IPS DF 4.7 (cell line): ENCODE data around the gene FAM151A.

Experiments used
- DNase-seq: peaks from one replicate; pipeline ENCODE4 v3.0.0-alpha.2; 2013; ENCODE audit warnings: low spot score; ENCODE audit errors: extremely low read depth

Gene FAM151A

DNA sequence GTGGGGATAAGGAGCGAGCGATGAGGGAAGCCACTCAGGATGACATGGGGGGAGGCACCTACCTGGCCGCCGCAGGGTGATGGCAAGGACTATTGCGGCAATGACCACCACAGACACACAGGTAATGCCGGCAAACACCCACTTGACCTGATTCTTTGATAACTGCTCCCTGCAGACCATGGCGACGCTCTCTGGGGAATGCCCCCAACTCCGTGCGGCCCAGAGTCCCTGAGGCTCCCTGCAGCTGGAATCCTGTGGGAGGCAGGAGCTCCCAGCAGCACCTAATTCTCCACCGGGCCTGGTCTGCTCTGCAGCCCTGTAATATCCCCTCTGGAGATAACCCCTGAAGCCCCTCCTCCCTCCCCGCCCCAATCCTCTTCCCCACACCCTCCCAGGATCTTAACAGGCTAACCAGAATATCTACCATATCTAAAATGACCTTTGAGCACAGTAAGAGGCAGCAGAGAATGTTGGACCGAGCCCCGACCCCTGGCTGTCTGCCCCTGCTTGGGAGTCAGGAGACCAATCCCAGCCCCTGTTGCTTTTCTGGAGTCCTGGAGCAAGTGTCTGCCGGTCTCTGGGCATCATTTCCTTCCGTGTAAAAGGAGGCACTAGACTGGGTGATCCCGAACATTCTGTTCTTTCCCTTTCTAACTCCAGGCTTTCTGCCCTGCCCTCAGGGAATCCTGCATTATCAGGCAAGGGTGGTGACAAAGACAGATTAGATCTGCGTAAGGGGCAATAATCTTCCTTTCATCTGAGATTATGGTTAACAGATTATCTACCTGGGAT is at the start of gene FAM151A:
TSS of gene FAM151A (minus strand) at position 310 of the 792 bp plus-strand sequence. CDS start at position 180, 130 bp downstream.
- no peak for DNase-seq

DNA sequence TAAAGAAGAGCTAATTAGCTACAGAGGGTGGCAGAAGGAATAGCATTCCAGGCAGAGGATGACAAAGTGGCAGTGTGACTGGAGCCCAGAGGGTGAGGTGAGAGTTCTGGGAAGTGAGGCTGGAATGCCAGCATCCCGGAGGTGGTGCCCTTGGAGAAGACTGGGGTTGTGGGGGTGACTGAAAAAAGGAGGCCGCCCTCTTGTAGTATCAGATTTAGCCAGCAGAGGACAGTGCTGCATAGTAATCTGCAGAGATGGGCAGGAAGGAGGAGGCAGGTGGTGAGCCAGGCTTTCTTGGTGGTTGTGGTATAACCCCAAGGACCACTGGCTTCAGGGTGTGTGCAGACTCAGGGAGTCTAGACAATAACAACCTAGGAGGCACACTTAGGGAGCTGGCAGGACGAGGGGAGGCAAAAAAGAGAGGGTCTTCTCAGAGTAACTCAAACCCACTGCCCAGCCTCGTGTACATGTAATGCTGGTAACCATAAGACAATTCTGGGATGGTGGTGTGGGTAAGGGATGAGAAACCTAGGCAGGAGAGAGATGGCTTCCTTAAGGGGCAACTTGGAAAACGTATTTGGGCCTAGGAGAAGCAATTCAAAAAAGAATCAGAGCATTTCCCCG is 48.8 kb upstream of the FAM151A start:
- DNase-seq = peak; percentile 46

DNA sequence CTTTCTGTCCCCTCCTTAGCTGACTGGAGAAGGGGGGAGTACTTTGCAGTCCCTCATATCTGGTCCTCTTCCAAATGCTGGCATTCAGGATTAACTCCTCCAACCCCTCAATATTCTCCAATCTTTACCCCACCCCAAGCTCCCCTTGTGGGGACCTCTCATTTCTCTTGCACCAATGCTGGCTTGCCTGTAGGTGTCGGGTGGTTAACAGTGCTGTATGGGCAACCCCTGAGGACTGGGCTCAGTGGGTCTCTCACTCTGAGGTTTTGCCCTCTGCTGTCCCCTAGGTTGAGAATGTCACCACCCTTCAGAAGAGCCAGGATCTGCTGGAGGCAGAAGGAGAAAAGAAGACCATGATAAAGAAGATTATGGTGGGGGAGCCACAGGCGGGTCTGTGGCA is 45.2 kb upstream of the FAM151A start:
- DNase-seq = no peak

DNA sequence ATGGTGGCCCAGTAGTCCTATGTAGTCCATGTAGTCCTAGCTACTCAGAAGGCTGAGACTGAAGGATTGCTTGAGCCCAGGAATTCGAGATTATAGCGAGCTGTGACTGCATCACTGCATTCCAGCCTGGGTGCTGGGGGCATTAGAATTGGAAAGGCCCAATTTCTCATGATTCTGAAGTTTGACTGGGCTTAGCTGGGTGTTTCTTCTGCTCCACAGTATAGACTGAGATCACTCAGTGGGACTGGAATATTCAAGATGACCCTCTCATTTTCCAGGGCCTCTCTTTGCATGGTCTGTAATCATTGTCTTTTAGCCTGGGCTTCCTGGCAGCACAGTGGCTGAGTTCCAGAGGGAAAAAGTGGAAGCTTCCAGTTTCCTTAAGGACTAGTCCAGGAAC is 44.5 kb upstream of the FAM151A start:
- no peak for DNase-seq

DNA sequence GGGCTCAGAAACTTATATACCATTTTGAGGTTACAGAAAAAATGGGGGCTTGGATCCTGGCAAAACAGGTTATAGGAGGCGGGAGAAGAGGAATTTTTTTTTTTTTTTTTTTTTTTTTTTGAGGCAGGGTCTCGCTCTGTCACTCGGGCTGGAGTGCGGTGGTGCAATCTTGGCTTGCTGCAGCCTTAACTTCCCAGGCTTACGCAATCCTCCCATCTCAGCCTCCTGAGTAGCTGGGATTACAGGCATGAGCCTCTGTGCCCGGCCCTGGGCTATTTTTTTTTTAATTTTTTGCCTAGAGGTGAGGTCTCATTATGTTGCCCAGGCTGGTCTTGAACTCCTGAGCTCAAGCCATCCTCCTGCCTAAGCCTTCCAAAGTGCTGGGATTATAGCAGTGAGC is 43.0 kb upstream of the FAM151A start:
- DNase-seq = no peak

DNA sequence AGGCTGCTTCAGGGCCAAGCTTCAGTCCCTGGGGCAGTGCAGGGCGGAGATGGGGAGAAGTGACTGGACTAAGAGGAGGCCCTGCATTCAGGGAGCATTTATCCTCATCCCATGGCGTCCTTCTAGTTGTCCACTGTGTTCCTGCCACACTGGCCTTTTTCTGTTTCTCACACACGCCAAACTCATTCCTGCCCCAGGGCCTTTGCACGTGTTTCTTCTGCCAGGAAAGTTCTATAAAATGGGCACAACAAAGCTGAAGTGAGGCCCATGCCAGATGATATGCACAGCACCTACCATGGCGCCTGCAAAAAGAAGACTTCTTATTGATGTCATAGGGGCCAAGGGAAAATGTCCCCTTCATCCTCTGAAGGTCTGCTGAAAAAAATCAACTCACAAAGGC is 42.5 kb upstream of the FAM151A start:
- DNase-seq = no peak

DNA sequence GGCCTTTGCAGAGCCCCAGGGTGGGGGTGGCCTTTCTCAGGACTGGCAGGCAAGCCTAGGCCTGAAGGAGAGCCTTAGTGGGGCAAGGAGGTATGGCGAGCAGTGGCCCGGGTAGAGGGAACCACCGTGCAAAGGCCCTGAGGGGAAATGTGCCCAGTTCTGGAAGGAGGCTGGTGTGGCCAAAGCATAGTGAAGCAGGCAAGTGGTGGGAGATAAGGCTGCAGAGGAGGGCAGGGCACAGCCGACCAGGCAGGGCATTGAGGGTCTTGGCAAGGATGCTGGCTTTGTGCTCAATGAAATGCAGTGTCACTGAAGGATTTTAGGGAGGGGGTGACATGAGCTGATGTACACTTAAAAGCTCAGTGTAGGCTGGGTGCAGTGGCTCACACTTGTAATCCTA is 41.0 kb upstream of the FAM151A start:
- DNase-seq = no peak

DNA sequence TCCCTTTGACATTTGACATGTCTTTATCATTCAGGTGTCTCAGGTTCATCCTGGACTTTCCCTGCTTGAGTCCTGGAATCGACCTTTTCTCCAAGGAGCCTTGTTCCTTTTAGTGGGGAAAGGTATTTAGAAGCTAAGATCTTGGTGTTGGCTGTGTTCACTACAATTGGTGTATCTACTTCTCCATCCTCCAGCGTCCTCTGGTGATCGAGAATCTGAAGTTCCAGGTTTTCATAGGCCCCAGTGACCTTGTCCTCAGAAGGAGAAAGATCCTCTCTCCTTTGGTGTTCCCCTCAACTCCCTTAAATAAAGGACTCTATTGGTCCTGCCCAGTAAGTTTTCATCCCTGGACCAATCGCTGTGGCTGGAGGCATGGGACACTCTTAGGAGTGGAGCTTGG is 40.4 kb upstream of the FAM151A start:
- no peak for DNase-seq

DNA sequence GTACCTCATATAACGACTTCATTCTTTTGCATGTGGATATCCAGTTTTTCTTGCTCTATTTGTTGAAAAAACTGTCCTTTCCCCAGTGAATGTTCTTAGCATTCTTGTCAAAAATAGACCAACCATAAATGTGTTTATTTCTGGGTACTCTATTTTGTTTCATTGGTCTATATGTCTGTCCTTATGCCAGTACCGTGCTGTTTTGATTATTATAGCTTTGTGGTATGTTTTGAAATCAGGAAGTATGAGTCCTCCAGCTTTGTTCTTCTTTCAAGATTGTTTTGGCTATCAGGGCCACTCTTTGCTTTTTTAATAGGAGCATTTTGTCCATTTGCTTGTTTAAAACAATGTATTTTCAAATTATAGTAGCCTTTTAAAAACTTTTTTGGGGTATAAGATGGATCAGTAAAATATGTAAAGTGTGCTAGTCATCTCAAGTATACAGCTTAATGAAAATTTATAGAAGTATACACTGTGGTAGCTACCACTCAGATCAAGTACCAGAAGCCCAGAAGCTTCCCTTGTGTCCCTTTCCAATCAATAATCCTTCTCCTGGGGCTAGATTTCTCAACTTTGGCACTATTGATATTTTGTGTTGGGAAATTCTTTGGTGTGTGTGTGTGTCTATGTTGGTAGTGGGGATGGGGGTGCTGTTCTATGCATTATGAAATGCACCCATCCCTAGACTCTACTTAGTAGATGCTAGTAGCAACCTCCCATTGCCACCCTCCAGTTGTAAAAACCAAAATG is 35.0 kb upstream of the FAM151A start:
- no peak for DNase-seq

DNA sequence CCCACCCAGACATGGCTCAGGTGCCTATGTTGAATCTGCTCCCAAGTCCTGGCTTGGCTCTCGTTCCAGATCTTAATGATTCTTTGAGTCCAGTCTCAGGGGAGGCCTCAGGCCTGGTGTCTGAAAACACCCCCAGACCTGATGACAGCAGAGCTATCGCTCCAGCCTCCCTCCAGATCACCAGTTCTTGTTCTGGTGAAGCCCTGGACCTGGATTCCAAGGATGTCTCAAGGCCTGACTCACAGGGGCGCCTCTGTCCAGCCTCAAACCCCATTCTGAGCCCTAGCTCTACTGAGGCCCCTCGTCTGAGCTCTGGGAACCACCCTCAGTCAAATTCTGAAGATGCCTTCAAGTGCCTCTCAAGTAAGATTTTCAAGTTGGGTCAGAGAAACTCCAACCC is 29.7 kb upstream of the FAM151A start:
- no peak for DNase-seq

DNA sequence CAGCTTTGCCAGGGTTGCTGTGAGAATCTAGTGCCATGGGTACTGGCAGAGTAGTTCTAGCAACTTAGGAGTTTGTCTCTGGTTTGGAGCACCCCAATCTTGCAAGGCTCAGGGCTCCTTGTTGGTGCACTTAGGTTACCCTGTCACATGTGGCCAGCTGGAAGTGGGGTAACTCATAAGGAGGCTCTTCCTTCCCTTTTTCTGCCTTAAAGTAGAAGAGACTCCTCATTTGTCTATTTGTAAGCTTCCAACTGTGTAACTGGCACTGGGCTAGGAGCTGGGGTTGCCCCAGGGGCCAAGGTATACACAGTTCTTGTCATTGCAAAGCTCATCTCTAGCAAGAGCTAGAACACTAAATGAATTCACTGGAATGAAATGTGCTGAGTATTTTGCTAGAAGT is 28.8 kb upstream of the FAM151A start:
- no peak for DNase-seq

DNA sequence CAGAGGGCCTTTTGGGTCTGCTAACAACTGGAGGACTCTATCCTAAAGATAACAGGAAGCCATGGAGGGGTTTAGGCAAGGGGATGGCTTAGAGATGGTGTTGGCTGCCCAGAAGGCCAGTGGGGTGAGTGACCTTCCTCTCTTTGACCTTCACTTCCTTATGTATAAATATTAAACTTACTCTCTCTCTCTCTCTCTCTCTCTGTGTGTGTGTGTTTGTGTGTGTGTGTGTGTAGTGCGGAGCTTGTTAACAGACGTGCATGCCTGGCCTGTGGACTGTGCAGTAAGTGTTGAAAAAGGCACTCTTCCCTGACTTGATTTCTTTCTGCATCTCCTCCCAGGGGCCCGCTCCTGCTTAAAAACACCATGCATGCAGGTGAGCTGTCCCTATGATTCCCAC is 28.3 kb upstream of the FAM151A start:
- no peak for DNase-seq

DNA sequence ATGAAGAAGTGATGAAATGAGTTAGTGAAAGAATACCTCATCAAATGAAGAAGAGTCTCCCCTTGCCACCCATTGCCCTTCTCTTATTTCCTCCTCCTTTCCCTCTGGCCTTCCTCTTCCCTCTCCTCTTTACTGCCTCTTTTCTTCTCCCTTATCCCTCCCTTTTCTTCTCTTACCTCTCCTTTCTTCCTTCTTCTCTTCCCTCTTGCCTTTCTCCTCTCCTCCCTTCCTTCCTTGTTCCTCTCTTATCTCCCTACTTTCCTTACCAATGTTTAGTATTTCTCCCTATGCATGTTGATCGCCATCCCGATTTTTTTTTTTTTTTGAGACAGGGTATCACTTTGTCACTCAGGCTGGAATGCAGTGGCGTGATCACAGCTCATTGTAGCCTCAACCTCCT is 27.1 kb upstream of the FAM151A start:
- DNase-seq = no peak

DNA sequence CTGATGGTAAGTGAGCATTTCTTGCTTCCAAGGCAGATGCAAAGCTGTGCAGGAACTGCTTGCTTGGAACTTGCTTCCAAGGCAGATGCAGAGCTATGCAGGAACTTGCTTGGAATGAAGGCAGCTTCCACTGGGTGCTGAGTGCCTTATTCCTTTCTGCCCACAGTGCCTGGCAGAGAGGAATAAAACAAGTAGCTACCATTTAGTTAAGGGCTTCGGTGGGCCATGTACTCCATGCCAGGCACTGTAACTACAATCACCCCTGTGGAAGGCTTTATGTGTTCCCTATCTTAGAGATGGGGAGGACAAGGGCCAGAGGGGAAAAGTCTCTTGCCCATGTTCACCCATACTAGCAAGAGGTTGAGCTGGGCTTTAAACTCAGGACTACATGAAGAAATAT is 26.6 kb upstream of the FAM151A start:
- no peak for DNase-seq

DNA sequence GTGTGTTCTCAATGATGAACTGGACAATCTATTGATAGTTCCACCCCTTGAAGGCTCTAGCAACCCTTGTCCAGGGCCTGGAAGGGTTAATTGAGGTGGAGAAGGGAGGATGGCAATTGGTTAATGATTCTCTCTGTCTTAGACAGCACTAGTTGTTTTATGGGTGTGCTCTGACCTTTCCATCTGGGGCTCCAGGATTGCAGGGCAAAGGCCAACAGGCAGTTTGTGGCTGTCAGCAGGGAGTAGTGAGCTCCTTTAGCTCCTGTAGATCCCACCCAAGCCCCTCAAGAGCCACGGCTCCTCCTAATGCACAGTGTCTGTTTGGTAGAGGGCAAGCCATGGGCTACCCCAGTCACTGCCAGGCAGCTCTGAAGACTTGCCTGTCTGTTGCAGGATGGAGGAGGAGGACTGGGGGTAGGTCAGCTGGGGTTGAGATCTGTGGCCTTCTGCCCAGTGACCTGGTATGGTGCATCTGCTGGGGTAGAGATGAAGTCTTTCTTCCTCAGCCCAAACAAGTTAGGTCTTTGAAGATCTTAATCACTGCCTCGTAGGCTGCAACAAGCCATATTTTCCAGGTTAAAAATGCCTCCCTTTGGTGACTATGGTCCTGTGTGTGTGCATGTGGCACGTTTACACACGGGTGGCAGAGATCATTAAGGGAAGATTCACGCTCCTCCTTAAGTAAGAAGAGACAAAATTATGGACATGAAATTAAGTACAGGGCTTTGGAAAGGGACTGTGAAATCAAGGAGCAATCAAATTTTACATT is 26.0 kb upstream of the FAM151A start:
- no peak for DNase-seq

DNA sequence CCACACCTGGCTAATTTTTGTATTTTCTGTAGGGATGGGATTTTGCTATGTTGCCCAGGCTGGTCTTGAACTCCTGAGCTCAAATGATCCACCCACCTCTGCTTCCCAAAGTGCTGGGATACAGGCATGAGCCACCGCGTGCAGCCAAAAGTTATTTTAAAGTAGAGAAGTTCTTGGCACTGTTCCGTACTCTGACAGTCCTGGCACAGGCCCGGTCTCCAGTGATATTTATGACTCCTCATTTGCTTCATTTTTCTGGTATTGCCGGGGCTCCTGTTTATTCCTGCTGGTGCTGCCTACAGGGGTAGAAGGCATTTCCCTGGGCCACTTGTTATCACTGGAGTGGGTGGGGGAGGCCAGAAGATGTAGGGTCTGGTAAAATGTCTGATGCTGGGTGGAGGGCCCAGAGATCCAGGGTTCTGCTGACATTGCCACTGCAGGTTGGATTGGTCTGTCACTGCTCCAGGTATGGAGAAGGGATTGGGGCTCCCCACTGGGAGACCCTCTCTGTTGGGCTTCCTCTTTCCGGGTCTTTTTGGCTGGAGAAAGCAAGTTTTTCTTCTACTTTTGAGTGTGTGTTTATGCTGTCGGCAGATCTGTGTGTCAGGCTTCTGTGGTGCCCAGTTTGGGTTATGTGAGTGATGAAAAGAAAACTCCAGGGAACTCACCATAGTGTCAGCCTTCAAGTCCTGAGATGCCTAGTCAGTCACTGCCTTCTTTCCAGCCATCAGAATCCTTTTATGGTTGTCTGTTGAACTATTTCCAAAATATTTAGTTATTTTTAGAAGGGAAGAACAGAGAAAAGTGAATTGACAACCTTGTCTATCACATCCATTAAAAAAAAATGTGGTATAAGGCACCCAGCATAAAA is 22.7 kb upstream of the FAM151A start:
- no peak for DNase-seq

DNA sequence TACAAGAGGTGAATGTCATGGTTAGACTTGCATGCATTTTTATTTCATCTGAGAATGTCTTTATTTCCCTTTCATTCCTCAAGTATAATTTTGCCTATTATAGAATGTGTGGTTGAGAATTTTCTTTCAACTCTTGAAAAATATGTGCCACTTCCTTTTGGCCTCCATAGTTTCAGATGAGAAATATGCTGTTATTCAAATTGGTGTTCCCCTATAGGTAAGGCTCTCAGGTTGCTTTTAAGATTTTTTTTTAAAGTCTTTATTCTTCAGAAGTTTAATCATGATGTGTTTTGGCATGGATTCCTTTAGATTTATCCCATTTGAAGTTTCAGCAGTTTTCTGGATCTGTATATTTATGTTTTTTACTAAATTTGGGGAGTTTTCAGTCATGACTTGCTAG is 20.4 kb upstream of the FAM151A start:
- DNase-seq = no peak

DNA sequence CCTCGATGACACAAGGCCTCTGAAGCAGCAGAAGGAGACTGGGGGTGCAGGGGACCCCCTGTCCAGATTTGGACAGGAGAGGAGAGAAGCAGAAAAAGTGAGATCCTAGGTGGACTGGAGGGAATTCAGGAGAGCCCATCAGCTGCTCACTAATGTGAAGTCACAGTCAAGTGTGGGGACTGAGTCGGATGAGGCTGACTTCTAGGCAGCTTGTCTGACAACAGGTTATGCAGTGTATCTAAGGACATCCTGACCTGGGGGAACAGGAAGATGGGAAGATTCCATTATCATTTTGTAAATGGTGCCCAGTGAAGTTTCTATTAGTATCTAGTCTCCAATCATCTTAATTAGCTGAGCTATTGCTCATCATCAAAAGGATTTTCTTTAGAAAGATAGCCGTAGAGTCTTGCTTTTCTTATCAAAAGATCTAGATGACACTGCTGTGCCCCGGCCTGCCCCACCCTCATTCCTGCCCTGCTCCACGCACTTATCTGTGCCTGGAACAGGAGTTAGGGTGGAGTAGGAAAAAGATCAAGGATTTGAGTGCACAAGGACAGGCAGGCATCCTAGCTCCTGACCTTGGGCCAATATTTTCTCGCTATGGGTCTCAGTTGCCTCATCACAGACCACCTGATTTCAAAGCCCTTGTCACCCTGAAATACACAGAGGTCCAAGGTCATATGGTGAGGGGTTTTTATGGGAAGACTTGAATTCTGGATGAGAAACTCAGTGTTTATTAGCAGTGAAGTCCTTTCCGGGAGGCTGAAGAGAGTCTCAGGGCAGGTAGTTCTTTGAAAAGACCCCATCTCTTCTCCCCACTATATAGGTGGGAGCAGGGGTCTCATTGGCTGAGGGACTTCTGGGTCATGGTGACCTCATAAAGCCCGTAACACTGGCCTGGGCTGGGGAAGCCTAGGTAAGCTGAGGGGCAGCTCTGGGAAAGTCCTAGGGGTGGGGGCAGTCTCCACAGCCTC is 17.8 kb upstream of the FAM151A start, which contains the start of gene MROH7:
TSS of gene MROH7 (plus strand) at position 924 of the 974 bp plus-strand sequence. CDS start 11,141 bp downstream, outside the sequence.
- no peak for DNase-seq

DNA sequence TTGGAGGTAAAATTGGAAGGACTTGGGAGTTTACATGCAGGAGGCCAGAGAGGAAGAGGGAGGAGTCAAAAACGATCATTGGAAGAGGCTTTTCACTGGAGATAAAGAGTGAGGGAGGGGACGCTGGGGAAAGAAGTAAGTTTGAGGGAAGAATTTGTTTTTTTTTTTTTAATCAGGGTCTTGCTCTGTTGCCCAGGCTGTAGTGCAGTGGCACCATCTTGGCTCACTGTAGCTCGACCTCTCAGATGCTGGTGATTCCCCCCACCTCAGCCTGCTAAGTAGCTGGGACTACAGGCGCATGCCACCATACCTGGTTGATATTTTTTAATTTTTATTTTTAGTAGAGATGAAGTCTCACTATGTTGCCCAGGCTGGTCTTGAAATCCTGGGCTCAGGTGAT is 17.0 kb upstream of the FAM151A start:
- no peak for DNase-seq
